Skeletal muscle satellite cell (primary cell): ENCODE measurements around the gene NCOA1.
A peak's percentile ranks its signal among the peaks of the same experiment; 100 is the strongest.
"Not testable (repeated sequence)": the region's sequence is repeated elsewhere in the genome, so short reads cannot be mapped to it uniquely, and the experiment has no call there.

Experiments
- H3K27me3 ChIP-seq: 2 replicates; pipeline ENCODE4 v1.7.0; 2013; ENCODE audit warnings: low read length; ENCODE audit not compliant: control insufficient read depth, insufficient read depth
- H3K36me3 ChIP-seq: 2 replicates; pipeline ENCODE4 v1.7.0; 2013; ENCODE audit warnings: mild to moderate bottlenecking, control low read depth, low read length; ENCODE audit not compliant: insufficient read depth
- H3K4me1 ChIP-seq: 2 replicates; pipeline ENCODE4 v1.7.0; 2013; ENCODE audit warnings: low read length; ENCODE audit not compliant: control insufficient read depth, insufficient read depth
- H3K4me2 ChIP-seq: 2 replicates; pipeline ENCODE4 v1.7.0; 2013; ENCODE audit warnings: mild to moderate bottlenecking, low read length
- H3K4me3 ChIP-seq: 2 replicates; pipeline ENCODE4 v1.7.0; 2013; ENCODE audit warnings: low read length
- H3K9ac ChIP-seq: 2 replicates; pipeline ENCODE4 v1.7.0; 2013; ENCODE audit warnings: mild to moderate bottlenecking, low read depth, low read length, moderate library complexity
- H3K9me3 ChIP-seq: replicated peaks from 2 replicates; pipeline ENCODE4 v1.7.0; 2013; ENCODE audit warnings: mild to moderate bottlenecking, control low read depth, low read length

The NCOA1 gene

GRCh38 chr2:24478243-24478642 lies 12.8 kb upstream of the NCOA1 start:
- H3K4me2 ChIP-seq: no peak overlapping the region
- H3K27me3 ChIP-seq: no peaks in the 10 kb centered on the region
- H3K36me3 ChIP-seq: no peaks in the 10 kb centered on the region

GRCh38 chr2:24480245-24480644 lies 10.8 kb upstream of the NCOA1 start:
- Histone ChIP-seq H3K9ac (no peak overlapping the region), H3K9me3 (no peaks in the 10 kb centered on the region), H3K4me3 (no peak overlapping the region), H3K27me3 (no peaks in the 10 kb centered on the region), H3K36me3 (no peaks in the 10 kb centered on the region), H3K4me1 (no peaks in the 10 kb centered on the region), H3K4me2 (no peak overlapping the region)

More at GRCh38 chr2:24478243-24478642, 12.8 kb upstream of the NCOA1 start:
- H3K9me3 ChIP-seq: no peaks in the 10 kb centered on the region
- H3K4me1 ChIP-seq: no peaks in the 10 kb centered on the region
- H3K4me3 ChIP-seq: no peak overlapping the region
- H3K9ac ChIP-seq: no peak overlapping the region

- H3K4me1 ChIP-seq: no peaks in the 10 kb centered on the region
Measured at GRCh38 chr2:24482251-24482971, 8.6 kb upstream of the NCOA1 start.

DNA sequence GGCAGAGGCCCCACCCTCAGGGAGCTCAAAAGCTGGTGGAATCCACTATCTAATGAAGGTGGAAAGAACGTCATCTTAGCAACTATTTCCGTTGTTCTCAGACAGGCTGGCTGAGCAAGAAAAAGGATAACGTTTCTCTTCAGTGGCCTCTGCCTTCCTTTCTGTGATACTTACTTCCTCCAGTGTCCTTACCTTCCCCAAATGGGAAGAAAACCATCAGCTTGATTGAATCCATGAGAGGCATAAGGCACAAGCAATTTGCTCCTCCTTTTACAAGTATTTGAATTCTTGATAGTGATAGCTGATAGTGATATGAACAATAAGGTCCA lies 8.1 kb upstream of the NCOA1 start:
- H3K4me1 ChIP-seq: no peaks in the 10 kb centered on the region
- H3K9me3 ChIP-seq: no peaks in the 10 kb centered on the region
- no peaks in the 10 kb centered on the region for H3K27me3 ChIP-seq
- H3K4me2 ChIP-seq: no peak overlapping the region
- H3K4me3 ChIP-seq: no peak overlapping the region
- H3K9ac ChIP-seq: no peak overlapping the region
- H3K36me3 ChIP-seq: no peaks in the 10 kb centered on the region

More at GRCh38 chr2:24482251-24482971, 8.6 kb upstream of the NCOA1 start:
- Histone ChIP-seq H3K36me3 (no peaks in the 10 kb centered on the region), H3K4me2 (no peak overlapping the region), H3K4me3 (no peak overlapping the region), H3K27me3 (no peaks in the 10 kb centered on the region), H3K9me3 (no peaks in the 10 kb centered on the region), H3K9ac (no peak overlapping the region)

DNA sequence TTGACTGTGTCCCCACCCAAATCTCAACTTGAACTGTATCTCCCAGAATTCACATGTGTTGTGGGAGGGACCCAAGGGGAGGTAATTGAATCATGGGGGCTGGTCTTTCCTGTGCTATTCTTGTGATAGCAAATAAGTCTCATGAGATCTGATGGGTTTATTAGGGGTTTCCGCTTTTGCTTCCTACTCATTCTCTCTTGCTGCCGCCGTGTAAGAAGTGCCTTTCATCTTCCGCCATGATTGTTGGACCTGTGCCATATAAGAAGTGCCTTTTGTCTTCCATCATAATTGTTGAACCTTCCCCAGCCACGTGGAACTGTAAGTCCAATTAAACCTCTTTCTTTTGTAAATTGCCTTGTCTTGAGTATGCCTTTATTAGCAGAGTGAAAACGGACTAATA lies 6.4 kb upstream of the NCOA1 start:
- H3K4me1 ChIP-seq, H3K36me3 ChIP-seq, H3K9ac ChIP-seq, H3K4me3 ChIP-seq, H3K4me2 ChIP-seq, H3K9me3 ChIP-seq, H3K27me3 ChIP-seq: not testable (repeated sequence)

GRCh38 chr2:24485197-24485596 lies 5.9 kb upstream of the NCOA1 start:
- Histone ChIP-seq H3K36me3 (no peaks in the 10 kb centered on the region), H3K4me1 (peaks cover 8% of the 10 kb centered on the region), H3K4me2 (no peak overlapping the region), H3K9me3 (no peaks in the 10 kb centered on the region), H3K9ac (no peak overlapping the region), H3K27me3 (no peaks in the 10 kb centered on the region), H3K4me3 (no peak overlapping the region)

GRCh38 chr2:24486636-24487205 lies 4.3 kb upstream of the NCOA1 start:
- no peaks in the 10 kb centered on the region for H3K9me3 ChIP-seq
- H3K4me2 ChIP-seq: no peak overlapping the region
- no peak overlapping the region for H3K4me3 ChIP-seq

GRCh38 chr2:24489465-24490180 lies 1.4 kb upstream of the NCOA1 start:
- H3K9ac ChIP-seq: peak overlapping the region; percentile 87
- H3K4me2 ChIP-seq: peak overlapping the region; percentile 83
- H3K27me3 ChIP-seq: no peaks in the 10 kb centered on the region
- H3K9me3 ChIP-seq: no peaks in the 10 kb centered on the region
- peak overlapping the region; percentile 85 for H3K4me3 ChIP-seq
- no peaks in the 10 kb centered on the region for H3K36me3 ChIP-seq
- H3K4me1 ChIP-seq: peaks cover 20% of the 10 kb centered on the region

More at GRCh38 chr2:24486636-24487205, 4.3 kb upstream of the NCOA1 start:
- Histone ChIP-seq H3K9ac (no peak overlapping the region), H3K36me3 (no peaks in the 10 kb centered on the region), H3K4me1 (peaks cover 11% of the 10 kb centered on the region), H3K27me3 (no peaks in the 10 kb centered on the region)

- no peaks in the 10 kb centered on the region for H3K27me3 ChIP-seq
- peak overlapping the region; percentile 87 for H3K9ac ChIP-seq
- H3K4me1 ChIP-seq: peaks cover 20% of the 10 kb centered on the region
- peak overlapping the region; percentile 83 for H3K4me2 ChIP-seq
- no peaks in the 10 kb centered on the region for H3K9me3 ChIP-seq
- peak overlapping the region; percentile 85 for H3K4me3 ChIP-seq
- no peaks in the 10 kb centered on the region for H3K36me3 ChIP-seq
Measured at GRCh38 chr2:24490181-24490689, 819 bp upstream of the NCOA1 start.

DNA sequence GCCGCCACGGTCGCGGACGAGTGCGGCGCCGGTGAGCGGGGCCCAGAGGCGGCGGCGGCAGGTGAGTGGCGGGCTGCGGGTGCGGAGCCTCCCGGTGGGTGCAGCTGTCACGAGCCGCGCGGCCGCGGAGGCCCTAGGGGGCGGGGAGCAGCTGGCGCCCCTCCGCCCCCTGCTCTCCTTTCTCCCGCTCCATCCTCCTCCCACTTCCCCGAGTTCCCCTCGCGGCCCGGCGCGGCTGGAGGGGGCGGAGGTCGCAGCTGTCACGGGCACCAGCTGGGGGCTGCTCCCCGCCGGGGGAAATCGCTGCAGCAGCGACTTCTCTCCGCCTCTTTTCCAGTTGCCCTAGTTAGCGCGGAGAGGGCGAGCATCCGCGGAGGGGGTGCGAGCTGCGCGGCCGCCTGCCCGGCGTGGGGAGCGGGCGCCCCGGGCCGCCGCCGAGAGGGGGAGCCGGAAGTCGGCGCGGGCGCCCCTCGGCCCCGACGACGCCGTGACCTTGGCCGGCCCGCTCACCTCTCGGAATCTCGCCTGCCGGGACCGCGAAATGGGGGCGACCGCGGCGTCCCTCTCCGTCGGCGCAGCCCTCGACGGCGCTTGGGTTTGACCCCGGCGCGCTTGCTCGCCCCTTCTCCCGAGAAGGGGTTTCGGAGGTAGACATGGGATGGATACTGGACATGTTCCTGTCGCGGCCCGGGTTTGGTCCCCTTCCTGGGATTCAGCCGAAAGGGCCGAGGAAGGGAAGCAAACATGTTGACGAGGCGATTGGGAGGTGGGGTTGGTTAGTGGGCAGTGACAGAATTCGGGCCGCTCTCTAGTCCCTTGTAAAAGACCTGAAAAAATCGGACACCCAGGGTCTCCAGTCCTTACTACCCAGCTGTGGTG lies 727 bp downstream of the NCOA1 start:
- Histone ChIP-seq H3K4me3 (peak overlapping the region; percentile 85), H3K36me3 (no peaks in the 10 kb centered on the region), H3K4me1 (peaks cover 20% of the 10 kb centered on the region), H3K4me2 (peak overlapping the region; percentile 88), H3K9me3 (no peaks in the 10 kb centered on the region), H3K27me3 (no peaks in the 10 kb centered on the region), H3K9ac (peak overlapping the region; percentile 87)
